Measurements from ENCODE around the gene NMNAT3. TPM values are rescaled to one million over a fixed set of nuclear protein-coding genes. Genes with fewer than 3 reads are reported as not detected.

The NMNAT3 gene
- polyA plus RNA-seq, 2 of the 4 experiments (the other 2 are of a cell fraction), result 1.2 to 2.9 TPM

DNA sequence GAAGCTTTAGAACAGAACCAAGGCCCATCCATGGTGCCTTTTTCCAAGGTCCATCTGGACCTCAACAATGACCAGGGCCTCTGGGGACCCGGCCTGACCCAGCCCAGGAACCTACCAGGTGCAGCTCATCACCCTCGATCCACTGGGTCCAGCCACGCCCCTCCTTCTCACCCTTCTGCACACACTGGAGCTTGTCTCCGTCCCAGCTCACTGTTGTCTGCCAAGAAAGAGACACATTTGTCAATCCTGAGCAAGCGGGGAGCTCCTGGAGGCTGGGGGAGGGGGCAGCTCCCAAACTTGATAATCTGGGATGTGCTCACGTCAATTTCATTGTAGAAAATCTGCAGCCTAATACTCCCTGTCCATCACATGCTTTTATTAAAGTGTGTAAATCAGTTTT is 159.5 kb downstream of the NMNAT3 start:
- CTCF ChIA-PET, result no interaction called here

DNA sequence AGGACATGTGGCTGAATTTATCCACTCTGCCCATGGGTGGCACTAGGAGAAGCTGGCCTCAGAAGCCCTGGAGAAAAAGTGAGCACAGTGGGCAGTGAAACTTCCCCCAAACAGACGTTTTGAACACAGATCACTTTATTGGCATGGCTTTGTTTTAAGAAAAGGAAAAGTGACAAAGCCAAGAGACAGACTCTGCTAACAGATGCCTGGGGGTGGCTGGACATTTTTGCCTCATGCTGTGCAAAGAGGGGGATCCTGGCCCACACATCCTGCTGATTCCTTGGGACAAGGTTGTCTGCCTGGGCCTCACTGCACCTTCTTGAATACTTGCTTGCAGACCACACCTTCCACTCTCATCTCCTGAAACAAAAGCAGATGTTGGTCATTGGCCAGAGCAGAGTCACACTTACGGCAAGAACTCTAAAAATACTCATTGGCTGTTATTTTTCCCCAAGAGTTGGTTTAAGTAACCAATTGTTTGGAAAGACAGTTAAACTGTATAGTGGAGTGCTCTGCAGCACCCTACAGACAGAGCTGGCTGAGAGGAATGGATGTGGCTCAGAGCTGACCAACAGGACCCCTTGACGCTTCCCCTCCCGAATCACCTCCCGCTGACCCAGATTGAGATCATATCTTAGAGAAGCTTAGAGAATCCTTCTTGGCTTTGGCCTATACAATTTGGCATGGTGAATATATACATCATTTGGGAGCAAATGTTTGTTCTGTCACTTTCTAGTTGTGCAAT is 160.3 kb downstream of the NMNAT3 start:
- no peak overlapping the region for H3K27ac ChIP-seq
- POLR2A ChIA-PET, result no interaction called here
- no peak overlapping the region for H3K4me3 ChIP-seq
- H3K4me2 ChIP-seq, result no peak overlapping the region
- FAIRE-seq, result no peak
- CTCF ChIA-PET, result no interaction called here
- H3K4me1 ChIP-seq, result no peaks in the 10 kb centered on the region
- no peaks in the 10 kb centered on the region for H3K9me3 ChIP-seq
- 74% methylated on average over 5 of the region's 5 CpGs for WGBS (ENCODE audit: missing lambda C conversion rate)
- no peak for DNase-seq (ENCODE audit: low read depth in 1 of 2, low spot score in 1 of 2)
- no peak for TF ChIP-seq PHF8 (IDR thresholded peaks at IDR 0.05; ENCODE audit: borderline replicate concordance, low read depth)
- no peak for TF ChIP-seq NFE2L2 (conservative IDR thresholded peaks at IDR 0.05; ENCODE audit: low read length)
- TF ChIP-seq SREBF2 (IDR thresholded peaks at IDR 0.05), result no peak
- no peak for TF ChIP-seq RAD21 (conservative IDR thresholded peaks at IDR 0.05 in 1 of 2, IDR thresholded peaks at IDR 0.05 in 1 of 2)
- TF ChIP-seq HDAC2 (IDR thresholded peaks at IDR 0.05), result no peak
- no peak for TF ChIP-seq CHD4 (IDR thresholded peaks at IDR 0.05; ENCODE audit: borderline replicate concordance)
- no peak for TF ChIP-seq CBX2 (IDR thresholded peaks at IDR 0.05; ENCODE audit: borderline replicate concordance, low read depth)
- no peak for TF ChIP-seq EHF (CRISPR knock-in tag; IDR thresholded peaks at IDR 0.05)
- TF ChIP-seq RARB (CRISPR knock-in tag; IDR thresholded peaks at IDR 0.05), result no peak
- no peak for TF ChIP-seq EHMT2 (IDR thresholded peaks at IDR 0.05; ENCODE audit: low read depth)
- no peak for TF ChIP-seq CBX8 (IDR thresholded peaks at IDR 0.05)
- no peak for TF ChIP-seq FOSL2 (IDR thresholded peaks at IDR 0.05)
- no peak for TF ChIP-seq FOSL2 (CRISPR knock-in tag; IDR thresholded peaks at IDR 0.05)
- no peak for TF ChIP-seq ESRRA (IDR thresholded peaks at IDR 0.05; ENCODE audit: borderline replicate concordance, low read length)
- TF ChIP-seq CHD2 (IDR thresholded peaks at IDR 0.05; ENCODE audit: low read length, partially characterized antibody), result no peak
- TF ChIP-seq, protein P1, sequence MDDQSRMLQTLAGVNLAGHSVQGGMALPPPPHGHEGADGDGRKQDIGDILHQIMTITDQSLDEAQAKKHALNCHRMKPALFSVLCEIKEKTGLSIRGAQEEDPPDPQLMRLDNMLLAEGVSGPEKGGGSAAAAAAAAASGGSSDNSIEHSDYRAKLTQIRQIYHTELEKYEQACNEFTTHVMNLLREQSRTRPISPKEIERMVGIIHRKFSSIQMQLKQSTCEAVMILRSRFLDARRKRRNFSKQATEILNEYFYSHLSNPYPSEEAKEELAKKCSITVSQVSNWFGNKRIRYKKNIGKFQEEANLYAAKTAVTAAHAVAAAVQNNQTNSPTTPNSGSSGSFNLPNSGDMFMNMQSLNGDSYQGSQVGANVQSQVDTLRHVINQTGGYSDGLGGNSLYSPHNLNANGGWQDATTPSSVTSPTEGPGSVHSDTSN (IDR thresholded peaks at IDR 0.05), result no peak
- TF ChIP-seq CEBPB (IDR thresholded peaks at IDR 0.05), result no peak
- TF ChIP-seq RCOR1 (IDR thresholded peaks at IDR 0.05; ENCODE audit: low read depth, low read length), result no peak
- TF ChIP-seq GATA3 (IDR thresholded peaks at IDR 0.05; ENCODE audit: borderline replicate concordance), result no peak
- TF ChIP-seq POLR2AphosphoS2 (conservative IDR thresholded peaks at IDR 0.05; ENCODE audit: low read length), result no peak
- no peak for TF ChIP-seq JUNB (IDR thresholded peaks at IDR 0.05)
- ATAC-seq, result no peak

More for the DNA sequence above, 159.5 kb downstream of the NMNAT3 start:
- ATAC-seq, result no peak
- Histone ChIP-seq H3K4me1 (no peaks in the 10 kb centered on the region), H3K27ac (no peak overlapping the region), H3K4me2 (no peak overlapping the region), H3K4me3 (no peak overlapping the region), H3K9me3 (no peaks in the 10 kb centered on the region)
- TF ChIP-seq, protein P2, sequence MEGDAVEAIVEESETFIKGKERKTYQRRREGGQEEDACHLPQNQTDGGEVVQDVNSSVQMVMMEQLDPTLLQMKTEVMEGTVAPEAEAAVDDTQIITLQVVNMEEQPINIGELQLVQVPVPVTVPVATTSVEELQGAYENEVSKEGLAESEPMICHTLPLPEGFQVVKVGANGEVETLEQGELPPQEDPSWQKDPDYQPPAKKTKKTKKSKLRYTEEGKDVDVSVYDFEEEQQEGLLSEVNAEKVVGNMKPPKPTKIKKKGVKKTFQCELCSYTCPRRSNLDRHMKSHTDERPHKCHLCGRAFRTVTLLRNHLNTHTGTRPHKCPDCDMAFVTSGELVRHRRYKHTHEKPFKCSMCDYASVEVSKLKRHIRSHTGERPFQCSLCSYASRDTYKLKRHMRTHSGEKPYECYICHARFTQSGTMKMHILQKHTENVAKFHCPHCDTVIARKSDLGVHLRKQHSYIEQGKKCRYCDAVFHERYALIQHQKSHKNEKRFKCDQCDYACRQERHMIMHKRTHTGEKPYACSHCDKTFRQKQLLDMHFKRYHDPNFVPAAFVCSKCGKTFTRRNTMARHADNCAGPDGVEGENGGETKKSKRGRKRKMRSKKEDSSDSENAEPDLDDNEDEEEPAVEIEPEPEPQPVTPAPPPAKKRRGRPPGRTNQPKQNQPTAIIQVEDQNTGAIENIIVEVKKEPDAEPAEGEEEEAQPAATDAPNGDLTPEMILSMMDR (IDR thresholded peaks at IDR 0.05), result no peak
- TF ChIP-seq ZFP36 (IDR thresholded peaks at IDR 0.05; ENCODE audit: borderline replicate concordance, partially characterized antibody) (no peak), PHF8 (IDR thresholded peaks at IDR 0.05; ENCODE audit: borderline replicate concordance, low read depth) (no peak), EHMT2 (IDR thresholded peaks at IDR 0.05; ENCODE audit: low read depth) (no peak), NR3C1 (IDR thresholded peaks at IDR 0.05) (no peak), MYC (IDR thresholded peaks at IDR 0.05; ENCODE audit: borderline replicate concordance, low read length) (no peak)
- FAIRE-seq, result no peak
- 56% methylated on average over 4 of the region's 6 CpGs for WGBS (ENCODE audit: missing lambda C conversion rate)
- DNase-seq (ENCODE audit: low read depth in 1 of 2, low spot score in 1 of 2), result no peak
- POLR2A ChIA-PET, result no interaction called here

Data from A549 (cell line).